Trophoblast cell (in vitro differentiated cells and primary cell): Measurements from ENCODE around the gene YPEL4.

Experiments
- DNase-seq, 2 donors: peaks; one replicate each; pipeline ENCODE4 v3.0.0-alpha.2; 2016
- H2AFZ ChIP-seq: 2 replicates; pipeline ENCODE4 v1.6.1; 2013; ENCODE audit warnings: low read length, moderate library complexity, mild to moderate bottlenecking; ENCODE audit not compliant: insufficient read depth, poor library complexity
- H2AK5ac ChIP-seq: 2 replicates; pipeline ENCODE4 v1.6.1; 2013; ENCODE audit warnings: mild to moderate bottlenecking, low read length
- H2BK120ac ChIP-seq: 2 replicates; pipeline ENCODE4 v1.6.1; 2013; ENCODE audit warnings: low read length, mild to moderate bottlenecking, moderate library complexity; ENCODE audit not compliant: insufficient read depth, poor library complexity
- H2BK12ac ChIP-seq: 2 replicates; pipeline ENCODE4 v1.6.1; 2013; ENCODE audit warnings: mild to moderate bottlenecking, low read length, moderate library complexity
- H2BK5ac ChIP-seq: 2 replicates; pipeline ENCODE4 v1.6.1; 2013; ENCODE audit warnings: low read length, low read depth, moderate library complexity, mild to moderate bottlenecking; ENCODE audit not compliant: poor library complexity
- H3K14ac ChIP-seq: 2 replicates; pipeline ENCODE4 v1.6.1; 2013; ENCODE audit warnings: mild to moderate bottlenecking, low read length
- H3K18ac ChIP-seq: 2 replicates; pipeline ENCODE4 v1.6.1; 2013; ENCODE audit warnings: mild to moderate bottlenecking, low read length
- H3K23ac ChIP-seq: 2 replicates; pipeline ENCODE4 v1.6.1; 2013; ENCODE audit warnings: low read length
- H3K27ac ChIP-seq: 2 replicates; pipeline ENCODE4 v1.5.1; 2013; ENCODE audit warnings: low read depth, mild to moderate bottlenecking, inconsistent platforms, low read length, moderate library complexity
- H3K27me3 ChIP-seq: 2 replicates; pipeline ENCODE4 v1.6.1; 2013; ENCODE audit warnings: inconsistent platforms, mild to moderate bottlenecking, low read length, moderate library complexity; ENCODE audit not compliant: insufficient read depth
- H3K36me3 ChIP-seq, 2 experiments: 1 replicate in 1 of 2; 2 replicates in 1 of 2; pipeline ENCODE4 v1.6.1; 2013; ENCODE audit warnings: low read length in 2 of 2, mild to moderate bottlenecking in 2 of 2, moderate library complexity in 1 of 2; ENCODE audit not compliant: insufficient read depth in 2 of 2, control insufficient read depth in 1 of 2
- H3K4ac ChIP-seq: 2 replicates; pipeline ENCODE4 v1.6.1; 2013; ENCODE audit warnings: low read depth, mild to moderate bottlenecking, low read length, moderate library complexity
- H3K4me1 ChIP-seq, 2 experiments: 1 replicate in 1 of 2; 2 replicates in 1 of 2; pipeline ENCODE4 v1.6.1; 2013; ENCODE audit warnings: low read length in 2 of 2, mild to moderate bottlenecking in 2 of 2, moderate library complexity in 1 of 2; ENCODE audit not compliant: insufficient read depth in 2 of 2, control insufficient read depth in 1 of 2
- H3K4me2 ChIP-seq: 2 replicates; pipeline ENCODE4 v1.6.1; 2013; ENCODE audit warnings: inconsistent platforms, mild to moderate bottlenecking, low read length, moderate library complexity
- H3K4me3 ChIP-seq: 2 replicates; pipeline ENCODE4 v1.5.1; 2013; ENCODE audit warnings: mild to moderate bottlenecking, low read depth, low read length, inconsistent platforms
- H3K79me1 ChIP-seq: one replicate; pipeline ENCODE4 v1.6.1; 2013; ENCODE audit warnings: low read length
- H3K79me2 ChIP-seq: 2 replicates; pipeline ENCODE4 v1.6.1; 2013; ENCODE audit warnings: low read length, mild to moderate bottlenecking; ENCODE audit not compliant: control insufficient read depth, insufficient read depth, poor library complexity
- H3K9ac ChIP-seq: 2 replicates; pipeline ENCODE4 v1.6.1; 2013; ENCODE audit warnings: mild to moderate bottlenecking, low read length
- H3K9me3 ChIP-seq: 2 replicates; pipeline ENCODE4 v1.6.1; 2013; ENCODE audit warnings: low read depth, mild to moderate bottlenecking, control low read depth, inconsistent platforms, low read length; ENCODE audit not compliant: insufficient read depth
- H4K12ac ChIP-seq: 2 replicates; pipeline ENCODE4 v1.6.1; 2013; ENCODE audit warnings: low read depth, mild to moderate bottlenecking, low read length, moderate library complexity
- H4K8ac ChIP-seq: 2 replicates; pipeline ENCODE4 v1.6.1; 2013; ENCODE audit warnings: low read depth, mild to moderate bottlenecking, low read length, moderate library complexity
- H4K91ac ChIP-seq: one replicate; pipeline ENCODE4 v1.6.1; 2013; ENCODE audit warnings: low read depth, mild to moderate bottlenecking, low read length, moderate library complexity
- WGBS: extraction: QIAGEN DNeasy Blood & Tissue Kit; methylation state at CpG from one replicate; pipeline ENCODE4 v1.1.7; 2013; ENCODE audit warnings: missing lambda C conversion rate; ENCODE audit not compliant: insufficient read length, insufficient coverage; ENCODE audit errors: extremely low coverage; 5-methylcytosine and 5-hydroxymethylcytosine counted together

Gene YPEL4

DNA sequence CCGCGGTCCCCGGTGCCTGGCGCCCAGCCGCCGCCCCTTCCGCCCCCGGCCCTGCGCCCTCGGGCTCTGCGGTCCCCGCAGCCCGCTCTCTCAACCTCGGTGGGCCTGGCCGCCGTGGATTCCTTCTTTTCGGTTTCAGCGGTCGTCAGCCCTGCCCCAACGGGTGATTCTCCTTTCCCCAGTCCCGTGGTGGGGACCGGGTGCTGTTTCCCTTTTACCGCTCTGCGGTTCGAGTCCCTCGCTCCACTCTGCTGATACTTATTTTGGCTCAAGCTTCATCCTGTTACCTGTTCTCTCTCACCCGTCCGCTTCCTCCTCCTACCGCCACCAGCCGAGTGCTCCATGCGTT, 18.7 kb upstream of the YPEL4 start:
- H2BK120ac ChIP-seq, result peak overlapping the region; percentile 66
- peak overlapping the region; percentile 85 for H4K12ac ChIP-seq
- peaks cover 21% of the 10 kb centered on the region for H3K79me2 ChIP-seq
- H3K18ac ChIP-seq, result peak overlapping the region; percentile 92
- no peak overlapping the region for H3K23ac ChIP-seq
- no peaks in the 10 kb centered on the region for H3K9me3 ChIP-seq
- peak overlapping the region; percentile 93 for H3K27ac ChIP-seq
- WGBS, result no CpG with 5 or more reads among the region's 31 CpGs
- H2BK5ac ChIP-seq, result peak overlapping the region; percentile 66
- H3K9ac ChIP-seq, result peak overlapping the region; percentile 98
- H4K8ac ChIP-seq, result peak overlapping the region; percentile 95
- H3K4me3 ChIP-seq, result peak overlapping the region; percentile 95
- H3K4me2 ChIP-seq, result peak overlapping the region; percentile 73
- no peak overlapping the region for H2AK5ac ChIP-seq
- DNase-seq, result peak in 1 of 2 donors; percentile 47
- peak overlapping the region; percentile 74 for H2AFZ ChIP-seq
- H3K4ac ChIP-seq, result peak overlapping the region; percentile 22
- peaks cover 4% of the 10 kb centered on the region in 2 experiments for H3K4me1 ChIP-seq
- H3K27me3 ChIP-seq, result no peaks in the 10 kb centered on the region
- H3K14ac ChIP-seq, result peak overlapping the region; percentile 87
- peaks cover 19% of the 10 kb centered on the region for H3K79me1 ChIP-seq
- H4K91ac ChIP-seq, result peak overlapping the region; percentile 85
- H2BK12ac ChIP-seq, result no peak overlapping the region
- H3K36me3 ChIP-seq, result peaks cover 4 to 12% of the 10 kb centered on the region in 2 experiments

DNA sequence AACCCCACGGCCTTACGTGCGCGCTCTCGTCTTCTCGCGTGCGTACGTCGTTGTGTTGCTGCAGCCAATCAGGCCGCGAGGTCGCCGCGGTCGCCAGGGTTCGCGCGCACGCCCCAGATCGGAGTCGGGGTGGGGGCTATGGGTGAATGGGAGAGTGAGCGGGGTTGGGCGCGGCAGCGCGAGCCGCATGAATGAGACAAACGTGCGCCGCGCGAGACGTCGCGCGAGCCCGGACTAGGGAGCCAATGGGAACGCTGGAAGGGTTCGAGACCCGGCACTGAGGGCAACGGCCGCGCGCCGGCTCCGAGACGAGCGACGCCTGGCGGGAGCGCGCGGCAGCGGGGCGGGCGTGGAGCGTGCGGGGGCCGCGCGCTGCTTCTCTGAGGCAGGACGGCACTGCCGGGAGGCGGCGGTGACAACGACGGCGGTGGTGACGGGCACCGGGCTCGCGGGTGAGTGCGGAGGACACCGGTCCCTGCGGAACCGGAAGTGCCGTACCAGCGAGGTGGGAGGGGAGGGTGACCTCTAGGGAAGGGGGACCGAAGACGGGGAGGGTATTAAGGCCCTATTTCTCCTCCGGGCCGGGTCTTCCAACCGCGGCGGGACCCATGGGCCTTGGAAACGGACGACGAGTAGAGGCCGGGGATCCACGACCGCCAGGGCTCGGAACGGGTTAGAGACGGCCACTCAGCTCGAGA, 18.2 kb upstream of the YPEL4 start, which contains the start of gene ZDHHC5:
TSS of gene ZDHHC5 (plus strand) at position 379 of the 698 bp plus-strand sequence. CDS start 4,977 bp downstream, outside the sequence.
- Histone ChIP-seq H3K4ac (peak within 1 kb of the TSS; percentile 46), H2BK120ac (peak within 1 kb of the TSS; percentile 66), H3K23ac (no peak within 1 kb of the TSS), H3K79me1 (peaks cover 19% of the 10 kb centered on the region), H3K27me3 (no peaks in the 10 kb centered on the region), H3K14ac (peak within 1 kb of the TSS; percentile 87), H3K4me1 (peaks cover 2 to 4% of the 10 kb centered on the region in 2 experiments), H3K9me3 (no peaks in the 10 kb centered on the region), H3K9ac (peak within 1 kb of the TSS; percentile 98), H2AK5ac (peak within 1 kb of the TSS; percentile 46), H4K12ac (peak within 1 kb of the TSS; percentile 85), H3K4me3 (peak within 1 kb of the TSS; percentile 95), H2AFZ (peak within 1 kb of the TSS; percentile 74), H3K4me2 (peak within 1 kb of the TSS; percentile 92), H4K8ac (peak within 1 kb of the TSS; percentile 95), H3K18ac (peak within 1 kb of the TSS; percentile 92), H2BK5ac (peak within 1 kb of the TSS; percentile 88), H3K27ac (peak within 1 kb of the TSS; percentile 93), H3K79me2 (peaks cover 19% of the 10 kb centered on the region), H2BK12ac (no peak within 1 kb of the TSS), H3K36me3 (peaks cover under 1 to 8% of the 10 kb centered on the region in 2 experiments), H4K91ac (peak within 1 kb of the TSS; percentile 85)
- WGBS, result no CpG with 5 or more reads among the region's 96 CpGs
- peak; percentile 99 for DNase-seq

DNA sequence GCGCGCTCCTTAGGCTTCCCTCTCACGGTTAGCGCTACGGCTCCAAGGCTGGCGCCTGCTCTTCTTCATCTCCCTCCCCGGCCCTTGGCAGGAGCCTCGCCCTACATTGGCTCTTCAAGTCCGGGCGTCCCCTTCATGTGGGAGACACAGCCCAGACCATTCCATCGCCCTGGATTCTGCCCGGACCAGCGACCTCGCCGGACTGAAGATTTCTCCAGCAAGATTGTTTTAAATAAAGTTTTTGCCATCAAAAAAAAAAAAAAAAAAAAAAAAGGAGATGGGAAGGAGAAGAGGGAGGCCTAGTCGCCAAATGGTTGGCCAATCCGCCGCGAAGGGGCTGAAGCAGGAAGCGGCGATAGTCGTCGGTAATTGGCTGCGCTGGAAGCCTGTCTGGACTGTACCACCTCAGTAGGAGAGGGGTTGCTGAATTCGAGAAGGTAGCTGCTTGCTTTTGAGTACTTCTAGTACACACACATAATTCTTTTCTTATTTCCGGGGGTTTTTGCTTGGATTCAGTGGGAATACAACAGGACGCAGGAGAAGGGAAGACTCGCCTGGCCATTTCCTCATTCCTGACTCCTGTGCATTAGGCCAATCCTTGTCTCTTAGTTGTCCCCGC, 17.5 kb upstream of the YPEL4 start:
- peak overlapping the region; percentile 68 for H2AFZ ChIP-seq
- peaks cover 2 to 4% of the 10 kb centered on the region in 2 experiments for H3K4me1 ChIP-seq
- peak overlapping the region; percentile 76 for H3K18ac ChIP-seq
- H4K8ac ChIP-seq, result peak overlapping the region; percentile 91
- H4K91ac ChIP-seq, result peak overlapping the region; percentile 65
- H2BK120ac ChIP-seq, result peak overlapping the region; percentile 56
- H3K4me2 ChIP-seq, result peak overlapping the region; percentile 92
- H3K36me3 ChIP-seq, result peaks cover 0 to 1% of the 10 kb centered on the region in 2 experiments
- no CpG with 5 or more reads among the region's 29 CpGs for WGBS
- H3K14ac ChIP-seq, result peak overlapping the region; percentile 86
- peak overlapping the region; percentile 88 for H3K27ac ChIP-seq
- H4K12ac ChIP-seq, result peak overlapping the region; percentile 72
- peak overlapping the region; percentile 88 for H2BK5ac ChIP-seq
- H3K27me3 ChIP-seq, result no peaks in the 10 kb centered on the region
- H3K4ac ChIP-seq, result peak overlapping the region; percentile 46
- peak overlapping the region; percentile 71 for H3K4me3 ChIP-seq
- peaks cover 19% of the 10 kb centered on the region for H3K79me2 ChIP-seq
- no peak overlapping the region for H3K23ac ChIP-seq
- peak overlapping the region; percentile 95 for H3K9ac ChIP-seq
- DNase-seq, result peak; percentile 96 to 99
- H3K9me3 ChIP-seq, result no peaks in the 10 kb centered on the region
- no peak overlapping the region for H2AK5ac ChIP-seq
- H2BK12ac ChIP-seq, result no peak overlapping the region
- H3K79me1 ChIP-seq, result peaks cover 19% of the 10 kb centered on the region

DNA sequence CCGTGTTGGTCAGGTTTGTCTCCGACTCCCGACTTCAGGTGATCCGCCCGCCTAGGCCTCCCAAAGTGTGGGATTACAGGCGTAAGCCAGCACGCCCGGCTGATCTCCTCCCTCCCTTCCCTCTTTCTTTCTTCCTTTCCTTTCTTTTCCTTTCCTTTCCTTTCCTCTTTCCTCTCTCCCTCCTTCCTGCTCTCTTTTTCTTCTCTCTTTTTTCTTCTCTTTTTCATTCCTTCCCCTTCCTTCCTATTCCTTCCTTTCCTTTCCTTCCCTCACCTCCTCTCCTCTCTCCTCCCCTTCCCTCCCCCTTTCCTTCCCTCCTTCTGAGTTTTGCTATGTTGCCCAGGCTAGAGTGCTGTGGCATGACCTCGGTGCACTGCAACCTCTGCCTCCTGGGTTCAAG, 14.3 kb upstream of the YPEL4 start:
- H4K12ac ChIP-seq, result no peak overlapping the region
- no peak overlapping the region for H2AFZ ChIP-seq
- H3K27me3 ChIP-seq, result no peaks in the 10 kb centered on the region
- peaks cover 16% of the 10 kb centered on the region for H3K79me1 ChIP-seq
- H3K4ac ChIP-seq, result no peak overlapping the region
- no peak overlapping the region for H4K91ac ChIP-seq
- H4K8ac ChIP-seq, result no peak overlapping the region
- no peak overlapping the region for H3K4me2 ChIP-seq
- no peaks in the 10 kb centered on the region for H3K4me1 ChIP-seq
- H3K36me3 ChIP-seq, result peaks cover 17 to 21% of the 10 kb centered on the region in 2 experiments
- H2BK5ac ChIP-seq, result no peak overlapping the region
- no peak overlapping the region for H2BK12ac ChIP-seq
- H3K9me3 ChIP-seq, result no peaks in the 10 kb centered on the region
- no peak overlapping the region for H3K4me3 ChIP-seq
- no peak for DNase-seq
- no peak overlapping the region for H2AK5ac ChIP-seq
- peaks cover 13% of the 10 kb centered on the region for H3K79me2 ChIP-seq
- H3K9ac ChIP-seq, result no peak overlapping the region
- no peak overlapping the region for H3K27ac ChIP-seq
- no peak overlapping the region for H2BK120ac ChIP-seq
- no peak overlapping the region for H3K18ac ChIP-seq
- no CpG with 5 or more reads among the region's 9 CpGs for WGBS
- no peak overlapping the region for H3K14ac ChIP-seq
- no peak overlapping the region for H3K23ac ChIP-seq
